Mesendoderm (in vitro differentiated cells): Measurements from ENCODE around the gene DHX16.

ENCODE experiments used
- DNase-seq: peaks from one replicate; pipeline ENCODE4 v3.0.0; 2013
- H2AK5ac ChIP-seq: 2 replicates; pipeline ENCODE4 v1.6.1; 2013; ENCODE audit warnings: low read length, inconsistent platforms
- H2BK120ac ChIP-seq: 2 replicates; pipeline ENCODE4 v1.6.1; 2013; ENCODE audit warnings: low read depth, mild to moderate bottlenecking, low read length, moderate library complexity, mixed read lengths
- H2BK15ac ChIP-seq: replicated peaks from 2 replicates; pipeline ENCODE4 v1.6.1; 2013; ENCODE audit warnings: low read depth, mild to moderate bottlenecking, moderate library complexity
- H2BK5ac ChIP-seq: 2 replicates; pipeline ENCODE4 v1.6.1; 2013; ENCODE audit warnings: low read length, inconsistent platforms
- H3K18ac ChIP-seq: 2 replicates; pipeline ENCODE4 v1.6.1; 2013; ENCODE audit warnings: mild to moderate bottlenecking, low read length, mixed read lengths
- H3K23ac ChIP-seq: one replicate; pipeline ENCODE4 v1.6.1; 2013; ENCODE audit warnings: low read length
- H3K27ac ChIP-seq: 2 replicates; pipeline ENCODE4 v1.5.1; 2013; ENCODE audit warnings: low read depth, mild to moderate bottlenecking, inconsistent platforms, low read length, moderate library complexity
- H3K27me3 ChIP-seq: 2 replicates; pipeline ENCODE4 v1.6.1; 2013; ENCODE audit warnings: low read length, control low read depth, mild to moderate bottlenecking, inconsistent platforms; ENCODE audit not compliant: insufficient read depth, poor library complexity
- H3K36me3 ChIP-seq: 2 replicates; pipeline ENCODE4 v1.6.1; 2013; ENCODE audit warnings: low read length, inconsistent platforms; ENCODE audit not compliant: control insufficient read depth, insufficient read depth
- H3K4ac ChIP-seq: one replicate; pipeline ENCODE4 v1.6.1; 2013; ENCODE audit warnings: low read depth, mild to moderate bottlenecking, low read length, moderate library complexity
- H3K4me1 ChIP-seq: 2 replicates; pipeline ENCODE4 v1.6.1; 2013; ENCODE audit warnings: low read depth, low read length, inconsistent platforms; ENCODE audit not compliant: control insufficient read depth
- H3K4me2 ChIP-seq: 2 replicates; pipeline ENCODE4 v1.6.1; 2013; ENCODE audit warnings: low read length
- H3K4me3 ChIP-seq: 2 replicates; pipeline ENCODE4 v1.5.1; 2013; ENCODE audit warnings: mild to moderate bottlenecking, low read length
- H3K56ac ChIP-seq: one replicate; pipeline ENCODE4 v1.6.1; 2013; ENCODE audit warnings: low read length
- H3K79me1 ChIP-seq: 2 replicates; pipeline ENCODE4 v1.6.1; 2013; ENCODE audit warnings: low read length, inconsistent platforms
- H3K79me2 ChIP-seq: 2 replicates; pipeline ENCODE4 v1.6.1; 2013; ENCODE audit warnings: mild to moderate bottlenecking, low read length; ENCODE audit not compliant: control insufficient read depth, insufficient read depth
- H3K9ac ChIP-seq: 2 replicates; pipeline ENCODE4 v1.6.1; 2013; ENCODE audit warnings: low read length, inconsistent platforms
- H4K5ac ChIP-seq: one replicate; pipeline ENCODE4 v1.6.1; 2013; ENCODE audit warnings: low read length
- H4K8ac ChIP-seq: one replicate; pipeline ENCODE4 v1.6.1; 2013; ENCODE audit warnings: low read depth, mild to moderate bottlenecking, control low read depth, low read length, moderate library complexity
- WGBS: extraction: QIAGEN DNeasy Blood & Tissue Kit; methylation state at CpG from one replicate; pipeline ENCODE4 v1.1.7; 2013; ENCODE audit warnings: low lambda C conversion rate, missing lambda C conversion rate; ENCODE audit not compliant: insufficient coverage; ENCODE audit errors: extremely low coverage; 5-methylcytosine and 5-hydroxymethylcytosine counted together

The DHX16 gene

GRCh38 chr6:30657454-30657853 is 15.4 kb downstream of the DHX16 start:
- Histone ChIP-seq H2AK5ac (no peak overlapping the region), H3K27ac (no peak overlapping the region), H3K79me2 (no peaks in the 10 kb centered on the region), H3K23ac (no peak overlapping the region), H2BK5ac (no peak overlapping the region), H3K36me3 (peaks cover 25% of the 10 kb centered on the region), H4K5ac (no peak overlapping the region), H3K4me1 (no peaks in the 10 kb centered on the region), H3K56ac (no peak overlapping the region), H3K4me2 (no peak overlapping the region), H3K4ac (no peak overlapping the region), H2BK120ac (no peak overlapping the region), H3K18ac (no peak overlapping the region), H2BK15ac (no peak overlapping the region), H3K27me3 (no peaks in the 10 kb centered on the region), H3K9ac (no peak overlapping the region), H3K79me1 (no peaks in the 10 kb centered on the region), H4K8ac (no peak overlapping the region), H3K4me3 (no peak overlapping the region)
- no peak for DNase-seq

DNA sequence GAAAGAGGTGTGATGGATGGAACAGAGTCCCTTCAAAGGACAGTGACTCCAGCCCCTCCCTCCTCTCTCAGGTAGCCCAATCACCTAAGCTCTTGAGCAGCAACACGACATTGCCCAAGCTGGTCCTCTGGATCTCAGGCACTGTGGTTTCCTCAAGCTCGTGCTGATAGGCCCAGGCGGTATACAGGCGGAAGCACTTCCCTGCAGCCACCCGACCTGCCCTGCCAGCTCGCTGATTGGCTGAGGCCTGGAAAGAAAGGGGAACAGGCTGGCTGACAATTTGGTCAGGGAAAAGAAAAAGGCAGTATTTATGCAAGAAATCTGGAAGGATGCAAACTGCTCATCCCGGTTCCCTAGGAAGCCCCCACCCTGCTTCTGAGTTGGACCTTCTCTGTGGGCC is 16.3 kb downstream of the DHX16 start:
- Histone ChIP-seq H3K9ac (no peak overlapping the region), H2BK15ac (no peak overlapping the region), H3K79me1 (no peaks in the 10 kb centered on the region), H3K79me2 (no peaks in the 10 kb centered on the region), H2BK120ac (no peak overlapping the region), H3K4me3 (no peak overlapping the region), H3K4ac (no peak overlapping the region), H3K27ac (no peak overlapping the region), H3K4me2 (no peak overlapping the region), H2BK5ac (no peak overlapping the region), H2AK5ac (no peak overlapping the region), H3K4me1 (no peaks in the 10 kb centered on the region), H3K36me3 (peaks cover 26% of the 10 kb centered on the region), H3K27me3 (no peaks in the 10 kb centered on the region), H3K23ac (no peak overlapping the region), H4K5ac (no peak overlapping the region), H4K8ac (no peak overlapping the region), H3K56ac (no peak overlapping the region), H3K18ac (no peak overlapping the region)
- no CpG with 5 or more reads among the region's 7 CpGs for WGBS
- no peak for DNase-seq

DNA sequence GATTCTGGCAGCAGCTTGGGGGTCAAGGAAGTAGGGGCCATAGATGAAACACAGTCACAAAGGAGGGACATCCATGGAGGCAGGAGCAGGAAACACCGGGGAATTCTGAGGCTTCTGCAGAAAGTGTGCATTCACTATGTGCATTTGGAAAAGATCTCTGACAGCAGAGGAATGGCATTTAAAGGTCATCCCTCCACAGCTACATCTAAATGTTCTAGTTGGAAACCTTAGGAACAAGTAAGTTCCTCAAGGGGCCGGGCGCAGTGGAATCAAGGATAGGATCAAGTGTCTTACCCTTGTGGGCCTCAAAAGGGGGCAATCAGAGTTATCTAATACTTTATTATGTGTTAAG is 17.1 kb downstream of the DHX16 start:
- WGBS = no CpG with 5 or more reads among the region's 3 CpGs
- peaks cover 23% of the 10 kb centered on the region for H3K36me3 ChIP-seq
- no peak overlapping the region for H2AK5ac ChIP-seq

GRCh38 chr6:30654798-30655742 is 17.7 kb downstream of the DHX16 start:
- H3K27ac ChIP-seq = no peak overlapping the region
- H3K36me3 ChIP-seq = peaks cover 21% of the 10 kb centered on the region
- no peak overlapping the region for H3K4ac ChIP-seq
- DNase-seq = no peak
- H3K18ac ChIP-seq = no peak overlapping the region
- H3K9ac ChIP-seq = no peak overlapping the region
- no peak overlapping the region for H3K56ac ChIP-seq
- no peak overlapping the region for H3K4me2 ChIP-seq
- no peaks in the 10 kb centered on the region for H3K27me3 ChIP-seq
- no peak overlapping the region for H4K8ac ChIP-seq
- no peak overlapping the region for H3K4me3 ChIP-seq
- H2BK5ac ChIP-seq = no peak overlapping the region
- no peak overlapping the region for H4K5ac ChIP-seq
- no CpG with 5 or more reads among the region's 19 CpGs for WGBS
- H2AK5ac ChIP-seq = no peak overlapping the region
- no peak overlapping the region for H2BK120ac ChIP-seq
- no peaks in the 10 kb centered on the region for H3K79me2 ChIP-seq
- H3K79me1 ChIP-seq = no peaks in the 10 kb centered on the region
- no peaks in the 10 kb centered on the region for H3K4me1 ChIP-seq
- H2BK15ac ChIP-seq = no peak overlapping the region
- no peak overlapping the region for H3K23ac ChIP-seq

More for the DNA sequence above, 17.1 kb downstream of the DHX16 start:
- Histone ChIP-seq H2BK5ac (no peak overlapping the region), H2BK15ac (no peak overlapping the region), H3K56ac (no peak overlapping the region), H3K27me3 (no peaks in the 10 kb centered on the region), H3K4ac (no peak overlapping the region), H4K5ac (no peak overlapping the region), H3K79me1 (no peaks in the 10 kb centered on the region), H4K8ac (no peak overlapping the region), H3K4me1 (no peaks in the 10 kb centered on the region), H3K9ac (no peak overlapping the region), H3K79me2 (no peaks in the 10 kb centered on the region), H3K27ac (no peak overlapping the region), H3K4me3 (no peak overlapping the region), H3K23ac (no peak overlapping the region), H3K18ac (no peak overlapping the region), H2BK120ac (no peak overlapping the region), H3K4me2 (no peak overlapping the region)
- no peak for DNase-seq

GRCh38 chr6:30651143-30651542 is 21.7 kb downstream of the DHX16 start:
- no peak overlapping the region for H2BK120ac ChIP-seq
- H3K27ac ChIP-seq = no peak overlapping the region
- H3K36me3 ChIP-seq = peaks cover 15% of the 10 kb centered on the region
- H3K79me2 ChIP-seq = peaks cover 7% of the 10 kb centered on the region
- H3K9ac ChIP-seq = no peak overlapping the region
- H3K79me1 ChIP-seq = peaks cover 6% of the 10 kb centered on the region
- no peak overlapping the region for H2BK15ac ChIP-seq
- no peak overlapping the region for H3K23ac ChIP-seq
- H3K4me1 ChIP-seq = no peaks in the 10 kb centered on the region
- no peak overlapping the region for H4K8ac ChIP-seq
- no peak for DNase-seq
- no peak overlapping the region for H3K56ac ChIP-seq
- H3K4me3 ChIP-seq = no peak overlapping the region
- no peak overlapping the region for H3K4ac ChIP-seq
- H3K4me2 ChIP-seq = no peak overlapping the region
- WGBS = no CpG with 5 or more reads among the region's 12 CpGs
- no peaks in the 10 kb centered on the region for H3K27me3 ChIP-seq
- H3K18ac ChIP-seq = no peak overlapping the region
- H4K5ac ChIP-seq = no peak overlapping the region
- no peak overlapping the region for H2AK5ac ChIP-seq
- no peak overlapping the region for H2BK5ac ChIP-seq
